CD4-positive, alpha-beta memory T cell (primary cell): ENCODE results near the gene ZNF688. TPM values are rescaled to one million over a fixed set of nuclear protein-coding genes. Genes with fewer than 3 reads are reported as not detected.
A peak's percentile ranks its signal among the peaks of the same experiment; 100 is the strongest.

Experiments used
- CTCF ChIA-PET: fragments of 350-600 bp; sonication (Branson Sonifier 250); formaldehyde crosslinking; loops from one replicate; lab custom pipeline; 2021; ENCODE audit warnings: inconsistent platforms; ENCODE audit not compliant: partially characterized antibody; lab: Charles Lee
- POLR2A ChIA-PET: fragments of 350-600 bp; sonication (Branson Sonifier 250); formaldehyde crosslinking; loops from one replicate; lab custom pipeline; 2021; ENCODE audit not compliant: partially characterized antibody; lab: Charles Lee
- DNase-seq, 5 donors: peaks; one replicate each; pipeline versions ENCODE4 v3.0.0 to v3.0.0-alpha.2; 2020 to 2022; ENCODE audit warnings: mixed read lengths in 1 of 5
- H3K27ac ChIP-seq: one replicate; pipeline ENCODE4 v1.7.0; 2013; ENCODE audit warnings: low read depth, low read length
- H3K27me3 ChIP-seq: 2 replicates; pipeline ENCODE4 v1.7.0; 2013; ENCODE audit warnings: mild to moderate bottlenecking, low read length, moderate library complexity; ENCODE audit not compliant: insufficient read depth
- H3K36me3 ChIP-seq: 2 replicates; pipeline ENCODE4 v1.7.0; 2013; ENCODE audit warnings: mild to moderate bottlenecking, low read length, moderate library complexity; ENCODE audit not compliant: insufficient read depth
- H3K4me1 ChIP-seq: 2 replicates; pipeline ENCODE4 v1.7.0; 2013; ENCODE audit warnings: mild to moderate bottlenecking, low read length, moderate library complexity; ENCODE audit not compliant: insufficient read depth
- H3K4me3 ChIP-seq, 2 donors: one replicate each; pipeline ENCODE4 v1.7.0; 2013; ENCODE audit warnings: low read length in 2 of 2, mild to moderate bottlenecking in 1 of 2
- H3K9me3 ChIP-seq, 2 donors: one replicate each; pipeline ENCODE4 v1.7.0; 2013; ENCODE audit warnings: low read length in 2 of 2, control low read depth in 1 of 2; ENCODE audit not compliant: control insufficient read depth in 1 of 2
- H3K27ac Mint-ChIP-seq, 7 donors: one replicate each; pipeline ENCODE4 v1.8.0; 2020 to 2021; ENCODE audit warnings: mixed read lengths in 7 of 7, mild to moderate bottlenecking in 6 of 7, inconsistent platforms in 3 of 7, moderate library complexity in 3 of 7
- H3K27me3 Mint-ChIP-seq, 2 donors: one replicate each; pipeline ENCODE4 v1.8.0; 2020 to 2021; ENCODE audit warnings: mixed read lengths in 2 of 2
- H3K36me3 Mint-ChIP-seq, 2 donors: one replicate each; pipeline ENCODE4 v1.8.0; 2020 to 2021; ENCODE audit warnings: mixed read lengths in 2 of 2, inconsistent platforms in 1 of 2, mild to moderate bottlenecking in 1 of 2
- H3K4me1 Mint-ChIP-seq, 4 donors: one replicate each; pipeline ENCODE4 v1.8.0; 2020 to 2021; ENCODE audit warnings: mixed read lengths in 4 of 4, mild to moderate bottlenecking in 1 of 4
- H3K4me3 Mint-ChIP-seq, 8 donors: one replicate each; pipeline ENCODE4 v1.8.0; 2020 to 2021; ENCODE audit warnings: mixed read lengths in 8 of 8, mild to moderate bottlenecking in 7 of 8, moderate library complexity in 6 of 8, inconsistent platforms in 3 of 8
- H3K9me3 Mint-ChIP-seq, 8 donors: one replicate each; pipeline ENCODE4 v1.8.0; 2020 to 2021; ENCODE audit warnings: mixed read lengths in 8 of 8, mild to moderate bottlenecking in 5 of 8, inconsistent platforms in 3 of 8, moderate library complexity in 1 of 8
- intact Hi-C: fragments of 100-400 bp; cut with micrococcal nuclease; formaldehyde crosslinking; loops from one replicate; pipeline ENCODE4 v1.15.1; 2023
- polyA plus RNA-seq, 2 donors: library from polyadenylated mRNA; unstranded; fragments of 300-500 nt; fragmentation: Illumina TruSeq; gene quantifications; one replicate each; pipeline ENCODE4 v1.2.3, GENCODE V29; 2021
- total RNA-seq, 2 experiments: library from RNA; stranded (reverse); gene quantifications; one replicate each; pipeline ENCODE4 v1.2.3, GENCODE V29; 2021

ZNF688 gene
- total and polyA plus RNA-seq, 4 experiments from 2014 or later, result 21.4 to 33.8 (median 27.2) TPM

DNA sequence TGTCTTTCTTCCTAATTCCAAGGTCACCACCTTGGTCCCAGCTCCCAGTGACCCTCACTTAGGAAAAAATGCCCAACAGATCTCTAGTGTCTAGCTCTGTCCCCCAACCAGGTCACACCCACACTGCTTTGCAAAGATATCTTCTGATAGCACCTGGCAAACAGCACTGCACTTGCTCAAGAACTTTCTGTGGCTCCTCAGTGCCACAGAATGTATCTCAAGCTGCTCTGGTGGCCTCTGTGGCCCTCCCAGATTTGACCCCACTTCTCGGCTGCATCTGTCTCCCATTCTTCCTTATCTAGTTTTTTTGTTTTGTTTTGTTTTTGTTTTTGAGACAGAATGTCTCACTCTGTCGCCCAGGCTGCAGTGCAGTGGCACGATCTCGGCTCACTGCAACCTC lies 5.0 kb downstream of the ZNF688 start:
- Mint-ChIP-seq H3K9me3 (no peaks in the 10 kb centered on the region), H3K27ac (peak overlapping the region; percentile 36 to 99 (median 96)), H3K27me3 (no peaks in the 10 kb centered on the region), H3K4me1 (peaks cover 16 to 52% (median 33%) of the 10 kb centered on the region in 4 donors), H3K36me3 (peaks cover 0 to 2% of the 10 kb centered on the region in 2 donors), H3K4me3 (peak overlapping the region in 1 of 8 donors; percentile 39)
- H3K9me3 ChIP-seq, result no peaks in the 10 kb centered on the region
- H3K4me3 ChIP-seq, result no peak overlapping the region
- ChIA-PET POLR2A (interaction anchor here (1.0 to 4.5 kb wide), 6 partner anchors 9 to 92 kb away, joined by 3 to 78 read pairs (median 5); partner anchors contain the start of genes FBRS, ZNF747, ZNF764 and ZNF785), CTCF (interaction anchor here (1.0 to 2.4 kb wide), 5 partner anchors 8 to 137 kb away, joined by 3 to 13 read pairs (median 4); partner anchors contain the start of genes DCTPP1 and ZNF747)
- intact Hi-C loops, result no loop called here
- H3K27ac ChIP-seq, result peak overlapping the region; percentile 77
- no peak for DNase-seq
- peaks cover 54% of the 10 kb centered on the region for H3K4me1 ChIP-seq
- peaks cover 4% of the 10 kb centered on the region for H3K36me3 ChIP-seq
- H3K27me3 ChIP-seq, result no peaks in the 10 kb centered on the region

- CTCF ChIA-PET, result interaction anchor here (1.0 to 2.2 kb wide), 3 partner anchors 7 to 136 kb away, joined by 3 to 9 read pairs (median 4); partner anchors contain the start of gene DCTPP1
- H3K4me1 Mint-ChIP-seq, result peaks cover 19 to 53% (median 36%) of the 10 kb centered on the region in 4 donors
- no peak for DNase-seq
These were observed 5.5 kb downstream of the ZNF688 start for GRCh38 chr16:30565984-30566383.

GRCh38 chr16:30565526-30565925 lies 6.0 kb downstream of the ZNF688 start:
- POLR2A ChIA-PET, result interaction anchor here (0.6 to 4.5 kb wide), 7 partner anchors 8 to 93 kb away, joined by 3 to 78 read pairs (median 5); partner anchors contain the start of genes FBRS, PRR14, ZNF747 and ZNF764

More at GRCh38 chr16:30565984-30566383, 5.5 kb downstream of the ZNF688 start:
- Mint-ChIP-seq H3K4me3 (no peak overlapping the region), H3K27me3 (no peaks in the 10 kb centered on the region), H3K9me3 (no peaks in the 10 kb centered on the region), H3K36me3 (peaks cover 0 to 2% of the 10 kb centered on the region in 2 donors), H3K27ac (peak overlapping the region in 4 of 7 donors; percentile 80 to 98 (median 93))
- no peak overlapping the region for H3K27ac ChIP-seq
- no peaks in the 10 kb centered on the region for H3K27me3 ChIP-seq
- intact Hi-C loops, result no loop called here
- H3K9me3 ChIP-seq, result no peaks in the 10 kb centered on the region
- POLR2A ChIA-PET, result interaction anchor here (0.9 to 4.5 kb wide), 6 partner anchors 8 to 93 kb away, joined by 3 to 78 read pairs (median 5); partner anchors contain the start of genes FBRS, ZNF747, ZNF764 and ZNF785
- H3K4me3 ChIP-seq, result no peak overlapping the region
- H3K4me1 ChIP-seq, result peaks cover 57% of the 10 kb centered on the region
- H3K36me3 ChIP-seq, result peaks cover 4% of the 10 kb centered on the region

GRCh38 chr16:30562021-30562420 lies 9.5 kb downstream of the ZNF688 start:
- Histone ChIP-seq H3K9me3 (no peaks in the 10 kb centered on the region), H3K27me3 (no peaks in the 10 kb centered on the region), H3K27ac (peak overlapping the region; percentile 65), H3K4me1 (peaks cover 31% of the 10 kb centered on the region), H3K36me3 (no peaks in the 10 kb centered on the region), H3K4me3 (no peak overlapping the region)
- Mint-ChIP-seq H3K27me3 (no peaks in the 10 kb centered on the region), H3K4me1 (peaks cover 7 to 48% (median 23%) of the 10 kb centered on the region in 4 donors), H3K27ac (peak overlapping the region in 3 of 7 donors; percentile 48 to 83 (median 72)), H3K36me3 (peaks cover 0 to 3% of the 10 kb centered on the region in 2 donors), H3K9me3 (peaks cover 0 to 2% (median 0%) of the 10 kb centered on the region in 8 donors), H3K4me3 (peak overlapping the region; percentile 82 to 92 (median 86))
- ChIA-PET POLR2A (interaction anchor here (1.0 to 13.9 kb wide), 10 partner anchors 9 to 97 kb away, joined by 3 to 457 read pairs (median 3); partner anchors contain the start of genes FBRS, ITGAL, ZNF688 and ZNF747), CTCF (interaction anchor here (0.7 to 2.2 kb wide), 5 partner anchors 26 to 113 kb away, joined by 5 to 8 read pairs (median 5); partner anchors contain the start of gene ZNF689)
- no peak for DNase-seq
- intact Hi-C loops, result no loop called here

More at GRCh38 chr16:30565526-30565925, 6.0 kb downstream of the ZNF688 start:
- intact Hi-C loops, result no loop called here
- Histone ChIP-seq H3K4me3 (no peak overlapping the region), H3K4me1 (peaks cover 55% of the 10 kb centered on the region), H3K9me3 (no peaks in the 10 kb centered on the region), H3K36me3 (peaks cover 4% of the 10 kb centered on the region), H3K27me3 (no peaks in the 10 kb centered on the region), H3K27ac (no peak overlapping the region)
- Mint-ChIP-seq H3K4me3 (no peak overlapping the region), H3K27ac (peak overlapping the region in 6 of 7 donors; percentile 38 to 96 (median 64)), H3K36me3 (peaks cover 0 to 2% of the 10 kb centered on the region in 2 donors), H3K4me1 (peaks cover 19 to 53% (median 36%) of the 10 kb centered on the region in 4 donors), H3K27me3 (no peaks in the 10 kb centered on the region), H3K9me3 (no peaks in the 10 kb centered on the region)
- DNase-seq, result no peak
- CTCF ChIA-PET, result interaction anchor here (1.0 to 2.2 kb wide), 2 partner anchors 9 to 136 kb away, joined by 4 to 9 read pairs; partner anchors contain the start of gene DCTPP1

DNA sequence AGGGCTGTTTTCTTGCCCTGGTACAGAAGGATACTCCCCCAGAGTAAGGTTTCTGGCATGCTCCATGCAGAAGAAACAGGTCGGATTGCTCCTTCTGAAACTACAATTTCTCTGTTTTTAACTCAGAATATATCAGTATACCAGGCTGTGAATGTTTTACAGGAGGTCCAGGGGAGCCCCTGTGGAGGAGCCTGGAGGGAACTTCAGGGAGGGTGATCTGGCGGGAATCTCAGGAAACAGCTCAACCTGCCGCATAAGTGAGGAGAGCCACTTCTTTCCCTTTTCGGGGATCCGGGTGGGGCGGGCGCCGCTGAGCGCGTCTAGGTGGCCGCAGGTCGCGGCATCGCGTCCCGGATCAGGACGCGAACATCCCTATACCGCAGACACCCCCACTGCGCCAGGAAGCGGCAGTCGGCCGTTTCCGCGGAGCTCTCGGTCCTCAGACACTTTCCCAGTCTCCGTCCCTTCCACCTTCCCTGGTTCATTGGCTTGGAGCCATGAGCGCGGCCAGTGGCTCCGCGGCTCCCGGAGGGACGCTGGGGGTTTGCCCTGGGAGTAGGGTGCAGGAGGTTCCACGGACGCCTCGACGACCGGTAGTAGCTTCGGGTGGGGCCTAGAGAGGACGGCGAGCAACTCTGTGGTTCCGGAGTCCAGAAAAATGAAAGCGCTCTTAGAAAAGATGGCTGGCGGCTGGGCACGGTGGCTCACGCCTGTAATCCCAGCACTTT lies 10.3 kb downstream of the ZNF688 start:
- Mint-ChIP-seq H3K9me3 (peaks cover 0 to 2% (median 0%) of the 10 kb centered on the region in 8 donors), H3K4me1 (peaks cover 7 to 48% (median 22%) of the 10 kb centered on the region in 4 donors), H3K4me3 (peak overlapping the region; percentile 82 to 92 (median 86)), H3K36me3 (peaks cover 2 to 5% of the 10 kb centered on the region in 2 donors), H3K27ac (peak overlapping the region; percentile 67 to 95 (median 85)), H3K27me3 (no peaks in the 10 kb centered on the region)
- intact Hi-C loops, result no loop called here
- H3K27ac ChIP-seq, result peak overlapping the region; percentile 65
- no peaks in the 10 kb centered on the region for H3K27me3 ChIP-seq
- no peaks in the 10 kb centered on the region for H3K36me3 ChIP-seq
- no peaks in the 10 kb centered on the region for H3K9me3 ChIP-seq
- peak overlapping the region; percentile 29 to 35 for H3K4me3 ChIP-seq
- no peak for DNase-seq
- ChIA-PET POLR2A (interaction anchor here (0.6 to 13.9 kb wide), 13 partner anchors 8 to 153 kb away, joined by 3 to 457 read pairs (median 3); partner anchors contain the start of genes DCTPP1, FBRS, ITGAL and ZNF688), CTCF (interaction anchor here (0.7 to 2.2 kb wide), 4 partner anchors 26 to 112 kb away, joined by 5 to 8 read pairs (median 5); no protein-coding TSS in a partner anchor)
- H3K4me1 ChIP-seq, result peaks cover 30% of the 10 kb centered on the region

- no peak overlapping the region for H3K4me3 ChIP-seq
- H3K27me3 ChIP-seq, result no peaks in the 10 kb centered on the region
- Mint-ChIP-seq H3K4me3 (peak overlapping the region in 5 of 8 donors; percentile 46 to 89 (median 74)), H3K4me1 (peaks cover 9 to 41% (median 25%) of the 10 kb centered on the region in 4 donors), H3K27ac (peak overlapping the region in 6 of 7 donors; percentile 30 to 97 (median 93)), H3K9me3 (peaks cover 0 to 2% (median 0%) of the 10 kb centered on the region in 8 donors), H3K27me3 (no peaks in the 10 kb centered on the region), H3K36me3 (peaks cover 7 to 10% of the 10 kb centered on the region in 2 donors)
- POLR2A ChIA-PET, result interaction anchor here (1.7 to 13.9 kb wide), 6 partner anchors 8 to 142 kb away, joined by 9 to 457 read pairs (median 50); partner anchors contain the start of genes DCTPP1, ZNF688 and ZNF747
- H3K4me1 ChIP-seq, result peaks cover 40% of the 10 kb centered on the region
- peaks cover 6% of the 10 kb centered on the region for H3K36me3 ChIP-seq
- DNase-seq, result no peak
- intact Hi-C loops, result loop anchor here (2.0 kb wide), 2 partner anchors 75 to 99 kb away; partner anchors contain the start of gene FBRS
- no peak overlapping the region for H3K27ac ChIP-seq
- H3K9me3 ChIP-seq, result no peaks in the 10 kb centered on the region
- CTCF ChIA-PET, result interaction anchor here (1.0 to 1.6 kb wide), 3 partner anchors 12 to 38 kb away, joined by 3 to 4 read pairs (median 4); partner anchors contain the start of gene ZNF688
These were observed 11.8 kb downstream of the ZNF688 start for GRCh38 chr16:30559690-30560089.
